SK-N-MC (cell line): ENCODE results near the gene CIAO1.
A peak's percentile ranks its signal among the peaks of the same experiment; 100 is the strongest.
"Not testable (repeated sequence)": the region's sequence is repeated elsewhere in the genome, so short reads cannot be mapped to it uniquely, and the experiment has no call there.

Experiments used
- DNase-seq: peaks from one replicate; pipeline ENCODE4 v3.0.0-alpha.2; 2011; ENCODE audit warnings: low read depth, low spot score
- H3K27ac ChIP-seq: fragments of 200-600 bp; sonication (generic); 2 replicates; pipeline ENCODE4 v1.5.1; 2016; ENCODE audit warnings: mixed run types
- H3K36me3 ChIP-seq: fragments of 200-600 bp; sonication (generic); 2 replicates; pipeline ENCODE4 v1.6.1; 2017; ENCODE audit warnings: antibody characterized with exemption, low read length, mixed read lengths; ENCODE audit not compliant: insufficient read depth
- H3K4me3 ChIP-seq: fragments of 200-600 bp; sonication (generic); 2 replicates; pipeline ENCODE4 v1.5.1; 2016
- H3K9ac ChIP-seq: fragments of 200-600 bp; sonication (generic); 2 replicates; pipeline ENCODE4 v1.8.0; 2017; ENCODE audit warnings: mixed run types, mixed read lengths; ENCODE audit not compliant: insufficient read length
- H3K9me3 ChIP-seq: fragments of 200-600 bp; sonication (generic); 2 replicates; pipeline ENCODE4 v1.6.1; 2017; ENCODE audit warnings: low read depth, mild to moderate bottlenecking, antibody characterized with exemption, low read length, moderate library complexity, mixed read lengths
- EZH2 ChIP-seq: fragments of 200-600 bp; sonication (generic); IDR thresholded peaks from one replicate; pipeline ENCODE4 v1.6.1; 2017; ENCODE audit warnings: antibody characterized with exemption
- FOXP2 ChIP-seq: optimal IDR thresholded peaks from 2 replicates; pipeline ENCODE3; 2011; ENCODE audit warnings: mild to moderate bottlenecking, moderate library complexity; ENCODE audit not compliant: insufficient read depth; ENCODE audit errors: extremely low read length, control extremely low read depth
- POLR2AphosphoS5 ChIP-seq: IDR thresholded peaks from 2 replicates; pipeline ENCODE4 v1.6.1; 2012; ENCODE audit warnings: mild to moderate bottlenecking, low read depth, low read length, borderline replicate concordance

Gene CIAO1

DNA sequence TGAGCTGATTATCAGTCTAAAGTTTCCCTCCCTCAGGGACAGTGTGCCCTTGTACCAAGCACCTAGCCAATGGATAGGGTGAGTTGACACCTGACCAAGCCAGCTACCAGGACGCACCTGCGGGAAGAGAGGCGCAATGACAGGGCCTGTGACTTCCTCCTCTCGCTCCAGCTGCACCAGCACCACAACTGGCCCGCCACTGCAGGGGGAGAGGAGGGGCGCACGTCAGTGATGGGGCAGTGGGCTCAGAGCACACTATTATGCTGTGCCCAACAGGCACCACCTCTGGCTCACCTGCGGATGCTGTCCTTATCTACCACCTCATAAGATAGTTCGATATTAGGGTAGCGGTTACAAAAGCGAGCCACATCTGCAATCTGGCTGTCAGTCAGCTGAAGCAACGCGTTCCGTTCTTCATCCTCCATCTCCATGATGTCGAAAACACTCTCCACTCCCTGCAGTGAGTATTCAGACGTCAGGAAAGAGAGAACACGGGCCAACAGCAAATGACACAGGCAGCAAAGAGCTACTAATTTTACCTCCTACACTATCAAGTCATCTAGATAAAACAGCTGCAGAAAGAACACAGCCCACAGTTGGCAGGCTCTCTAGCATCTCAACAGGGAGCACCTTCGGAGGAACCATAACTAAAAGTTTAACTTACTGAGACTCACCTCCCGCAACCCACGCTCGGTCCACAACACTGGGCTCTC is 10.9 kb downstream of the CIAO1 start:
- Histone ChIP-seq H3K4me3 (no peak overlapping the region), H3K27ac (no peak overlapping the region), H3K9me3 (no peaks in the 10 kb centered on the region), H3K9ac (no peak overlapping the region), H3K36me3 (peaks cover 80% of the 10 kb centered on the region)
- no peak for DNase-seq
- no peak for TF ChIP-seq POLR2AphosphoS5
- TF ChIP-seq FOXP2, result no peak
- no peak for TF ChIP-seq EZH2

DNA sequence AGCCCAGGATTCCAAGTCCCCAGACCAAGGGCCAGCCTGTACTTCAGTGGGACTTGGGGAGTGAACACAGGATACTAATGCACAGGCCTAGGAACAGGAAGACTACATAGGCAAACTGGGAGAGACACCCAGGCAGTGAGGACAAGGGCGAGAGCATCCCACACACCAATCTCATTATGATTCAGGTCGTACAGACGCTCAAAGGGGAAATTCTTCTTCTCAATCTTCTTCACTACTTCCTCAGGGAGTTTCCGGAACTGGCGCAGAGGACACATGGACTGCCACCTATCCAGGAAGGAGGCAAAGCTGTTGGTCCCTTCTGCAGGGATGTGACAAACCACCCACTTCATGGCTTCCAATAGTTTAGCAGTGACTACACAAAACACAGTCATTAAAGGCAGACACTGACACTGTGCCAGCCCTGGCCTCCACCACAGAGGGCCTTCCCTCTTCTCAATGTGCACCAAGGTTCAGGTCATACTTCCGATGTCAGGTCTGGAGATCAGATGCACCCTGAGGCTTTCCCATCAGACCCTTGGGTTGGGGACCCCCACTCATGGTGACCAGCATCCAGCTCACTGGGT is 21.3 kb downstream of the CIAO1 start:
- peaks cover 99% of the 10 kb centered on the region for H3K36me3 ChIP-seq
- H3K9ac ChIP-seq, result no peak overlapping the region
- DNase-seq, result no peak
- TF ChIP-seq FOXP2 (no peak), EZH2 (no peak), POLR2AphosphoS5 (no peak)
- H3K4me3 ChIP-seq, result no peak overlapping the region
- no peaks in the 10 kb centered on the region for H3K9me3 ChIP-seq
- H3K27ac ChIP-seq, result no peak overlapping the region

DNA sequence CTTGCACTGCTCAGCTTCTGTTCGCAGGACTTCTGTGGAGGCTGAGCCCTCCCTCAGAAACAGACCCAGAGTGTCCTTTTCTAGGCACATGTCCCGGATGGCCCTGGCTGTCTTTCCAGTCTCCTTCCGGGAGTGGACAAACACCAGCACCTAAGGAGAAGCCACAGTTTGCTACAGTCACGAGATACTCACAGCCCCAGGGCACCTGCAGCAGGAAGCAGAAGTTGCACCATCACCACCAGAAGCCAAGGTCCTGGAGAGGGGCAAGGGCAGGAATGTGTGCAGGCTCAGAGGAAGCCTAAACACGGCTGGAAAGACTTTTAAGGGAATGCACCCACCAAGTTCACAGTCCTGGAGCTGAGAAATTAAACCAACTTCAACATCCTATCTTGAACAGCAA is 25.7 kb downstream of the CIAO1 start:
- Histone ChIP-seq H3K36me3 (peaks cover 98% of the 10 kb centered on the region), H3K9me3 (no peaks in the 10 kb centered on the region), H3K4me3 (no peak overlapping the region), H3K9ac (no peak overlapping the region), H3K27ac (no peak overlapping the region)
- TF ChIP-seq FOXP2 (no peak), POLR2AphosphoS5 (no peak), EZH2 (no peak)
- DNase-seq, result no peak

DNA sequence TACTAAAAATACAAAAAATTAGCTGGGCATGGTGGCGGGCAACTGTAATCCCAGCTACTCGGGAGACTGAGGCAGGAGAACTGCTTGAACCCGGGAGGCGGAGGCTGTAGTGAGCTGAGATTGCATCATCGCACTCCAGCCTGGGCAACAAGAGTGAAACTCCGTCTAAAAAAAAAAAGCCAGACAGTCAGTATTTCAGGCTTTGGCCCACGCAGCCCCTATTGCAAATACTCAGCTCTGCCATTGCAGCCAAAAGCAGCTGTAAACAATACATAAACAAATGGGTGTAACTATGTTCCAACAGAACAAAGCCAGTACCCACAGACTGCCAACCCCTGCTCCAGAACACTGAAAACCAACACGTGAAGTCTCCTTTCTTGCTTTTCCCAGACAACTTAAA is 28.2 kb downstream of the CIAO1 start:
- H3K4me3 ChIP-seq, H3K9ac ChIP-seq, H3K9me3 ChIP-seq, H3K27ac ChIP-seq, DNase-seq: not testable (repeated sequence)
- H3K36me3 ChIP-seq, result peaks cover 98% of the 10 kb centered on the region

DNA sequence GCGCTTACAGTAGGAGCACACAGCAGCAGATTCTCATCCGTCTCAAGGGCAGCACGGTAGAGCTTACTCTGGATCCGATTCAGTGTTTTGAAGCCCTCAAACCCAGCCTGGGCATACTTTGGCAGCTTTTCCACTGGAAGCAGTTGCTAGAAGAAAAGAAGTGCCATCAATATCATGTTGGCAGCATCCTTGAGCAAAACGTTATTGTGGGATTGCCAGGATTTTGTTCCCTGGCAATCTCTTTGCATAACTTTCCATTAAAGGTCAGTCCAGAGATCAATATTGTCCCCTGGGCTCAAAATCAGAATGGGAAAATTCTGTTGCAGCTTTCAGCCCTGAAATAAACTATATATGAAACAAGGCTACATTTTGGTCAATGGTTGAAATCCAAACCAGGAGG is 30.9 kb downstream of the CIAO1 start:
- no peak for DNase-seq
- no peak overlapping the region for H3K4me3 ChIP-seq
- peaks cover 97% of the 10 kb centered on the region for H3K36me3 ChIP-seq
- TF ChIP-seq FOXP2, result no peak
- no peak for TF ChIP-seq POLR2AphosphoS5
- TF ChIP-seq EZH2, result no peak
- no peaks in the 10 kb centered on the region for H3K9me3 ChIP-seq
- no peak overlapping the region for H3K27ac ChIP-seq
- H3K9ac ChIP-seq, result no peak overlapping the region

DNA sequence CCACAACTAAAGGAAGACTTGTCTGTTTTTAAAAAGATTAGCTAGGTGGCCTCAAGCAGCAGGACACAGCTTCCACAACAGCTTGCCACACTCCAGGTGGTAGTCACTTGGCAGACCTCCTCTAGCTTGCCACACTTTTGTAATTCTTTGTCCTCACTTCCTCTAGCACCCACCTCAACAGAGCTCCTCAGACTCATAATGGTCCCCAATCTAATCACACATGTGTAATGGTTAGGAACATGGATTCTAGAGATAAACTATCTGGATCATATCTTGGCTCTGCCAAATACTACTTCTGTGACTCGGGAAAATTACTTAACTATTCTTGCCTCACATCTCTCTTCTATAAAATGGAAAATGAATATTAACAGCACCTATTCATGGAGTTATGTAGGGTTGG is 35.8 kb downstream of the CIAO1 start:
- DNase-seq, result no peak
- Histone ChIP-seq H3K4me3 (no peak overlapping the region), H3K36me3 (peaks cover 76% of the 10 kb centered on the region), H3K9me3 (no peaks in the 10 kb centered on the region), H3K9ac (no peak overlapping the region), H3K27ac (no peak overlapping the region)
- no peak for TF ChIP-seq POLR2AphosphoS5

DNA sequence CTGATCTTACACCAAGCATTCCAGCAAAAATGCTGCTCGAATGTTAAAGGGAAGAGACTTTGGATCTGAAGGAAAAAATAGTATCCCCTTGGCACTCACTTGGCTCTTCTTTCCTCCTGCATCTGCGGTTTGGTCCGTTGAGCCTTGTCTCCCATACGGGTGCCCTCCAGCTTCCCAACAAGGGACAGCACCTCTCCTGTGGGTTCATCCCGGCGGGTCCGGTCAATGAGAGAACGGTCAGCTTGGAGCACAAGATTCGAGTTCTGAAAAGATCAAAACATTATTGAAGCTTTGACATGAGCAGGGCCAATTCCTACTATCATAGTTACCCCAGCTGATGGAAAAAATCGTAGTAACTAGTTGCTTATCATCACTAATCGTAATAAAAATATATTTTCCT is 38.6 kb downstream of the CIAO1 start:
- no peak for TF ChIP-seq EZH2
- TF ChIP-seq FOXP2, result no peak
- no peak for TF ChIP-seq POLR2AphosphoS5
- DNase-seq, result no peak
- Histone ChIP-seq H3K9me3 (no peaks in the 10 kb centered on the region), H3K27ac (no peak overlapping the region), H3K4me3 (peak overlapping the region; percentile 98), H3K9ac (peak overlapping the region; percentile 96), H3K36me3 (peaks cover 49% of the 10 kb centered on the region)

DNA sequence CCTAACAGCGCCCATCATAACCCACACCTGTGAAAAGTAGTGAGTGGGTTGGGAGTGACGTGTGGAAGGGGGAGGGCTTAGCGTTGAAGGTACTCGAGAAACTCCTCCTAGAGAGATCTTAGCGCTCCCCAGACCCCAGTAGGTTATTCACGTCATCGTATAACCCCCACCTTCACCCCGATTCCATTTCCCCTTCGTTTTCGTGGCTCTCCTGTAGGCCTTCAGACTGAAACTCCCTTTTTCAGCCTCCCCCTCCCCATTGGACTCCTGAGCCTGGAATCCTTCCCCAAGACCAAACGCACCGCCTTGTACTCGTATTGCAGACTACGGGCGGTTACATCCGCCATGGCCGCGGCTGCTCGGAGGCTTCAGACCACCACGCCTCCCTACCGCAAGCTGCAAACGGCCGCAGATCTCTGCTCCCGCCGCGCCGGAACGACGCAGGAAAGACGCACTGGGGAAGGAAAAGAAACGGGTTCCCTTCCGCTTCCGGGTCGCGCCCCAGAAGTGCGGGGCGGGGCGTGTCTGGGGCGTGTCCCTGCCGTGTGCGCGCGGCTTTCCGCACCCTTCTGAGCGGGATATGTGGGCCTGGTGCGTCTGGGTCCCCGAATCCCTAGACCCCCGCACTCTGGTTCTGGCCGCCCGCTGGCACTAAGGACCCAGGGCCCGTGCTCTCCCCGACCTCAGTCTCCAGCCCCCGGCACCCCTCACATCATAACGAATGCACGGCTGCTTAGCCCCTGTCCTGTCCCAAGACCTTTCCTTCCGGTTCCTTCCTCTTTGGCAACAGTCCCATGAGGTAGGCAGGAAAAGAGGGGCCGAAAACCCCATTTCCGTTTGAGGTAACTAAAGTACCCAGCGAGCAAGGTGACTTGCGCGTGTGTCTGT is 39.3 kb downstream of the CIAO1 start, which contains the start of gene SNRNP200:
TSS of gene SNRNP200 (minus strand) at position 456 of the 888 bp plus-strand sequence. CDS start at position 347, 109 bp downstream.
- TF ChIP-seq POLR2AphosphoS5 (peak; percentile 93; the same call in 1 of the 2 replicates), FOXP2 (peak; percentile 47), EZH2 (no peak)
- peak within 1 kb of the TSS; percentile 96 for H3K9ac ChIP-seq
- H3K9me3 ChIP-seq, result no peaks in the 10 kb centered on the region
- H3K27ac ChIP-seq, result peak within 1 kb of the TSS; percentile 79
- H3K4me3 ChIP-seq, result peak within 1 kb of the TSS; percentile 98
- H3K36me3 ChIP-seq, result peaks cover 41% of the 10 kb centered on the region
- DNase-seq, result peak; percentile 34
